SH-SY5Y (cell line): ENCODE measurements around the gene SLC25A48.

Experiments used
- GATA2 ChIP-seq: IDR thresholded peaks from 2 replicates; pipeline ENCODE4 v1.6.1; 2011; ENCODE audit warnings: mild to moderate bottlenecking, low read depth, low read length
- GATA3 ChIP-seq: IDR thresholded peaks from 2 replicates; pipeline ENCODE4 v1.6.1; 2011; ENCODE audit warnings: low read depth, mild to moderate bottlenecking, low read length, moderate library complexity

DNA sequence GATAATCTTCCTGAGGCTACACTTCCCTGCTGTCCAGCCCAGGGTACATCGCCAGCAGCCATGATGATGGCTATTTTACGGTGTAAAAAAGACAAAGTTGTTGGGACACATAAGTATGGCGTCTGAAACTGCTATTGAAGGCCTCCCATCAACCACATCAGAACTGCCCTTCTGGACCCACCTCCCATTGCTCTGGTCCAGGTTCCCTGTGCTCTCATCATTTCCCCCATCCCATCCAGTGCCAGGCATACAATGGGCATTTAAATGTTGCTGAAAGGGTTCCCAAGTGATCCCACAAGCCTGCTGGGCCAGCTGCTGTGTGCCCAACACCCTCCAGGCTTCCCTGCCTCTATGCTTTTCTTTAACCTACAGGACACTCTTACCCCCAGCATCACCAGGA lies 50.6 kb downstream of the SLC25A48 start:
- no peak for TF ChIP-seq GATA3
- no peak for TF ChIP-seq GATA2
